HEK293 (cell line): ENCODE results near the gene KANK4.
A peak's percentile ranks its signal among the peaks of the same experiment; 100 is the strongest.

Experiments used
- CTCF ChIA-PET: fragments of 350-600 bp; formaldehyde crosslinking; extraction: SDS; loops from one replicate; lab custom pipeline; 2021; ENCODE audit warnings: antibody characterized with exemption; lab: Yijun Ruan, JAX
- POLR2A ChIA-PET: fragments of 300-600 bp; formaldehyde crosslinking; extraction: SDS; loops from one replicate; lab custom pipeline; 2020; ENCODE audit warnings: antibody characterized with exemption, inconsistent platforms; lab: Yijun Ruan, JAX
- H3K27ac ChIP-seq: fragments of 200-500 bp; sonication (Bioruptor generic); 2 replicates; pipeline ENCODE4 v1.5.1; 2014; ENCODE audit warnings: low read depth, low read length, control low read depth, inconsistent platforms; ENCODE audit errors: extremely low read depth
- H3K36me3 ChIP-seq, 2 experiments: fragments of 200-500 bp in 1 of 2; sonication (Bioruptor generic) in 1 of 2; 1 replicate in 1 of 2; 2 replicates in 1 of 2; pipeline ENCODE4 v1.5.1; 2014 to 2017; ENCODE audit warnings: inconsistent platforms in 2 of 2, low read length in 2 of 2; ENCODE audit not compliant: control insufficient read depth in 2 of 2, insufficient read depth in 1 of 2
- H3K4me1 ChIP-seq: fragments of 200-500 bp; sonication (Bioruptor generic); 2 replicates; pipeline ENCODE4 v1.5.1; 2014; ENCODE audit warnings: mild to moderate bottlenecking, low read length, inconsistent platforms; ENCODE audit not compliant: control insufficient read depth, insufficient read depth
- H3K4me3 ChIP-seq: 2 replicates; pipeline ENCODE4 v1.5.1; 2011; ENCODE audit warnings: low read depth, mild to moderate bottlenecking, control low read depth, low read length, moderate library complexity
- H3K9me3 ChIP-seq: fragments of 200-500 bp; sonication (Bioruptor generic); 2 replicates; pipeline ENCODE4 v1.5.1; 2014; ENCODE audit warnings: low read depth, low read length, inconsistent platforms; ENCODE audit not compliant: control insufficient read depth, insufficient read depth
- BCL11B ChIP-seq: fragments of 450-650 bp; formaldehyde crosslinking; IDR thresholded peaks from 2 replicates; pipeline ENCODE4 v1.5.1; 2016; ENCODE audit warnings: low read depth, missing biosample characterization, missing genetic modification characterization
- CTCF ChIP-seq: fragments of 450-650 bp; formaldehyde crosslinking; IDR thresholded peaks from 2 replicates; pipeline ENCODE4 v1.5.1; 2016; ENCODE audit warnings: missing biosample characterization, missing genetic modification characterization
- HOXC10 ChIP-seq: sonication (generic); formaldehyde crosslinking; IDR thresholded peaks from 2 replicates; pipeline ENCODE4 v1.8.1; 2023; ENCODE audit warnings: mild to moderate bottlenecking, missing genetic modification reagents
- HOXD13 ChIP-seq: sonication (generic); formaldehyde crosslinking; IDR thresholded peaks from 2 replicates; pipeline ENCODE4 v1.8.0; 2022; ENCODE audit warnings: missing genetic modification reagents, borderline replicate concordance
- PRDM4 ChIP-seq: fragments of 450-650 bp; formaldehyde crosslinking; IDR thresholded peaks from 2 replicates; pipeline ENCODE4 v1.5.1; 2017; ENCODE audit warnings: missing biosample characterization, missing genetic modification characterization
- RBAK ChIP-seq: fragments of 450-650 bp; formaldehyde crosslinking; IDR thresholded peaks from 2 replicates; pipeline ENCODE4 v1.5.1; 2016; ENCODE audit warnings: missing biosample characterization, missing genetic modification characterization
- ZBTB26 ChIP-seq: fragments of 450-650 bp; formaldehyde crosslinking; optimal IDR thresholded peaks from 2 replicates; pipeline ENCODE3; 2016; ENCODE audit warnings: missing biosample characterization, mild to moderate bottlenecking, missing genetic modification characterization
- ZEB2 ChIP-seq: fragments of 450-650 bp; formaldehyde crosslinking; IDR thresholded peaks from 2 replicates; pipeline ENCODE4 v1.5.1; 2016; ENCODE audit warnings: missing biosample characterization, missing genetic modification characterization
- ZFHX2 ChIP-seq: fragments of 450-650 bp; formaldehyde crosslinking; conservative IDR thresholded peaks from 2 replicates; pipeline ENCODE4 v1.5.1; 2016; ENCODE audit warnings: missing biosample characterization, missing genetic modification characterization
- ZIC2 ChIP-seq: fragments of 450-650 bp; formaldehyde crosslinking; IDR thresholded peaks from 2 replicates; pipeline ENCODE4 v1.5.1; 2016; ENCODE audit warnings: missing biosample characterization, missing genetic modification characterization
- ZNF175 ChIP-seq: fragments of 450-650 bp; formaldehyde crosslinking; IDR thresholded peaks from 2 replicates; pipeline ENCODE4 v1.5.1; 2016; ENCODE audit warnings: missing biosample characterization, missing genetic modification characterization
- ZNF214 ChIP-seq: fragments of 450-650 bp; formaldehyde crosslinking; IDR thresholded peaks from 2 replicates; pipeline ENCODE4 v1.5.1; 2017; ENCODE audit warnings: missing biosample characterization, mild to moderate bottlenecking, missing genetic modification characterization, borderline replicate concordance
- ZNF416 ChIP-seq: fragments of 450-650 bp; formaldehyde crosslinking; IDR thresholded peaks from 2 replicates; pipeline ENCODE4 v1.5.1; 2016; ENCODE audit warnings: missing biosample characterization, missing genetic modification characterization
- ZNF529 ChIP-seq: fragments of 450-650 bp; formaldehyde crosslinking; IDR thresholded peaks from 2 replicates; pipeline ENCODE4 v1.5.1; 2017; ENCODE audit warnings: missing genetic modification characterization, missing biosample characterization; ENCODE audit not compliant: insufficient replicate concordance
- ZNF580 ChIP-seq: fragments of 450-650 bp; formaldehyde crosslinking; IDR thresholded peaks from 2 replicates; pipeline ENCODE4 v1.5.1; 2016; ENCODE audit warnings: missing biosample characterization, missing genetic modification characterization
- ZNF624 ChIP-seq: fragments of 450-650 bp; formaldehyde crosslinking; IDR thresholded peaks from 2 replicates; pipeline ENCODE4 v1.5.1; 2017; ENCODE audit warnings: missing biosample characterization, missing genetic modification characterization
- ZNF658 ChIP-seq: fragments of 450-650 bp; formaldehyde crosslinking; IDR thresholded peaks from 2 replicates; pipeline ENCODE4; 2016; ENCODE audit warnings: missing biosample characterization, missing genetic modification characterization
- ZNF660 ChIP-seq: fragments of 450-650 bp; IDR thresholded peaks from 2 replicates; pipeline ENCODE4 v1.5.1; 2018; ENCODE audit warnings: missing biosample characterization, mild to moderate bottlenecking, missing genetic modification characterization
- ZNF768 ChIP-seq: fragments of 450-650 bp; formaldehyde crosslinking; IDR thresholded peaks from 2 replicates; pipeline ENCODE4 v1.5.1; 2018; ENCODE audit warnings: missing biosample characterization, mild to moderate bottlenecking, missing genetic modification characterization
- ZNF837 ChIP-seq: fragments of 450-650 bp; formaldehyde crosslinking; IDR thresholded peaks from 2 replicates; pipeline ENCODE4 v1.5.1; 2016; ENCODE audit warnings: missing biosample characterization, missing genetic modification characterization
- ZSCAN18 ChIP-seq: fragments of 450-650 bp; formaldehyde crosslinking; IDR thresholded peaks from 2 replicates; pipeline ENCODE4 v1.5.1; 2016; ENCODE audit warnings: missing biosample characterization, missing genetic modification characterization

Gene KANK4

GRCh38 chr1:62314454-62315350, 4.5 kb downstream of the KANK4 start:
- POLR2A ChIA-PET: no interaction called here
- H3K9me3 ChIP-seq: no peaks in the 10 kb centered on the region
- peaks cover 9% of the 10 kb centered on the region for H3K4me1 ChIP-seq
- H3K27ac ChIP-seq: no peak overlapping the region
- H3K4me3 ChIP-seq: no peak overlapping the region
- CTCF ChIA-PET: interaction anchor here (0.6 kb wide), 1 partner anchor 122 kb away, joined by 3 read pairs; the partner anchor contains the start of gene USP1
- H3K36me3 ChIP-seq: no peaks in the 10 kb centered on the region
- no peak for TF ChIP-seq ZBTB26 (tag by site-specific recombination)
- TF ChIP-seq ZNF416 (tag by site-specific recombination): no peak
- no peak for TF ChIP-seq BCL11B (tag by site-specific recombination)
- no peak for TF ChIP-seq ZNF175 (tag by site-specific recombination)
- TF ChIP-seq ZNF768 (tag by site-specific recombination): 0 out of 2 replicates have a peak, but pooled peaks have one; percentile 39
- TF ChIP-seq, all 188 proteins: peak for 1

- no peak overlapping the region; the same call in 1 of the 2 replicates for H3K27ac ChIP-seq
- H3K4me3 ChIP-seq: no peak overlapping the region
- H3K4me1 ChIP-seq: peaks cover 9% of the 10 kb centered on the region
- ChIA-PET POLR2A (no interaction called here), CTCF (interaction anchor here (1.3 to 4.1 kb wide), 2 partner anchors 12 to 78 kb away, joined by 4 to 21 read pairs; no protein-coding TSS in a partner anchor)
- no peaks in the 10 kb centered on the region for H3K9me3 ChIP-seq
- TF ChIP-seq ZEB2 (tag by site-specific recombination) (no peak), ZNF660 (no peak), ZNF529 (tag by site-specific recombination) (no peak), PRDM4 (tag by site-specific recombination) (no peak), RBAK (tag by site-specific recombination) (no peak), ZNF624 (tag by site-specific recombination) (no peak), ZIC2 (no peak), ZNF837 (tag by site-specific recombination) (no peak), ZNF214 (tag by site-specific recombination) (0 out of 2 replicates have a peak, but pooled peaks have one; percentile 45)
- no peaks in the 10 kb centered on the region for H3K36me3 ChIP-seq
Measured at GRCh38 chr1:62312698-62313097, 6.5 kb downstream of the KANK4 start.

GRCh38 chr1:62311473-62311943, 7.7 kb downstream of the KANK4 start:
- H3K27ac ChIP-seq: no peak overlapping the region
- ChIA-PET POLR2A (interaction anchor here (1.5 kb wide), 1 partner anchor 13 kb away, joined by 3 read pairs; no protein-coding TSS in a partner anchor), CTCF (interaction anchor here (0.6 to 4.1 kb wide), 6 partner anchors 10 to 80 kb away, joined by 3 to 21 read pairs (median 4); no protein-coding TSS in a partner anchor)
- H3K4me1 ChIP-seq: peaks cover 9% of the 10 kb centered on the region
- H3K4me3 ChIP-seq: no peak overlapping the region
- H3K9me3 ChIP-seq: no peaks in the 10 kb centered on the region
- H3K36me3 ChIP-seq: no peaks in the 10 kb centered on the region
- TF ChIP-seq ZFHX2 (tag by site-specific recombination) (peak; percentile 70), HOXC10 (no peak), ZNF658 (tag by site-specific recombination) (no peak), ZSCAN18 (no peak), HOXD13 (CRISPR knock-in tag) (no peak), ZNF837 (tag by site-specific recombination) (no peak), CTCF (tag by site-specific recombination) (no peak), ZNF580 (tag by site-specific recombination) (peak; percentile 80; the same call in 1 of the 2 replicates)
